ENCODE data around the gene S100A6. TPM values are rescaled to one million over a fixed set of nuclear protein-coding genes. Genes with fewer than 3 reads are reported as not detected.

The S100A6 gene
- total and polyA plus RNA-seq, 4 donors: 165 to 10,136 (median 2,002) TPM

DNA sequence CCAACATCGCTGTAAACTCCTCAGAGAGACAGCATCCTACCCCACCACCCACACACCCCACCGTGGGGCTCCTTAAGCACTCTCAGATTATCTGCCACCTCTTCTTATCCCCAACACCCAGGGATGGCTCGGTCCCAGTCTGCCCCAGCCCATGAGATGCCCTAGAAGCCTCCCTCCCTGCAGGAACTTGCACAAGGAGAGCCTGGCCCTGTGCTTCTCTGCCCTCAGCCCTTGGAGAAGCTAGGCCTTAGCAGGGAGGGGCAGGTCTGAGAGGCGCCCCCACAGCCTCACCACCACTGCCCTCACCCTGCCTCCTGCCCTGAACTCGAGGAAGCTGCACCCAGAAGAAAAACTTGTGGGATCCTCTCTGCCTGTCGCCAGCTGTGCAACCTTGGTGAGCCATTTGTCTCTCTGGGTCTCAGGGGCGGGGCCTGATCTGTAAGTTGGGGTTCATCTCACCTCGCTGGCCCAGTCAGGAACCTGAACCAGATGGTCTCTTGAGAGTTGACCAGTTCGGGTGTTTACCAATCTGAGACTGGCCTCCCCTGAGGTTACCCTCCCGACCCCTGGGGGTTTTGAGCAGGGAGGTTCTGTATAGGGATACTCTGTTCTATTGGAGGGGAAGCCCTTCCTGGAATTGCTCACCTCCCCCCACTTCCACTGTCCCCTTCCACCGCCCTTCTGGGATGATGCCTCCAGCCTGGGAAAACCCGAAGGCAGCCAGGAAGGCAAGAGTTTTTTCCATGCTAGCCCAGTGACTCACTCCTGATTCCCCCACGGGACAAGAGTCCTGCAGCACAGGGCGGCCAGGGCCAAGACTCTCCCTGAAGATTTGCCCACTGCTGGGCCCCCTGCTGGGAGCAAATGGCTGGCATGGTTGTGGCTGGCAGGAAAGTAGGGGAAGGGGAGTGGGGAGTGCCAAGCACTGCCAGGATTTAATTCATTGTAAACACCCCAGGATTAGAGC is 13.2 kb upstream of the S100A6 start, which contains the start of gene S100A3:
Gene S100A3, minus strand, starts transcription at position 537 of the 967 bp plus-strand sequence. CDS start 773 bp downstream, outside the sequence.
- DNase-seq (no peak), ATAC-seq (ENCODE audit: insufficient read depth, low FRiP score) (peak; percentile 9)
- Histone ChIP-seq H3K9me3 (ENCODE audit: control insufficient read depth in 4 of 4, insufficient read depth in 3 of 4, low read length in 3 of 4) (no peaks in the 10 kb centered on the region), H3K4me1 (ENCODE audit: control insufficient read depth in 5 of 5, insufficient read depth in 5 of 5, low read length in 5 of 5) (peaks cover 3 to 67% (median 17%) of the 10 kb centered on the region in 5 donors), H3K27ac (ENCODE audit: low read depth in 1 of 2, low read length in 1 of 2) (peak within 1 kb of the TSS in 1 of 2 donors; percentile 74), H3K9ac (ENCODE audit: insufficient read depth in 1 of 2, low read length in 2 of 2) (no peak within 1 kb of the TSS), H3K27me3 (ENCODE audit: control insufficient read depth in 3 of 3, insufficient read depth in 3 of 3, low read length in 2 of 3) (no peaks in the 10 kb centered on the region), H3K36me3 (ENCODE audit: control insufficient read depth in 4 of 4, insufficient read depth in 4 of 4, low read length in 4 of 4) (no peaks in the 10 kb centered on the region), H3K4me3 (no peak within 1 kb of the TSS)
- 61 to 76% methylated on average over 14 of the region's 14 CpGs for WGBS, 2 donors
- TF ChIP-seq, protein P1, sequence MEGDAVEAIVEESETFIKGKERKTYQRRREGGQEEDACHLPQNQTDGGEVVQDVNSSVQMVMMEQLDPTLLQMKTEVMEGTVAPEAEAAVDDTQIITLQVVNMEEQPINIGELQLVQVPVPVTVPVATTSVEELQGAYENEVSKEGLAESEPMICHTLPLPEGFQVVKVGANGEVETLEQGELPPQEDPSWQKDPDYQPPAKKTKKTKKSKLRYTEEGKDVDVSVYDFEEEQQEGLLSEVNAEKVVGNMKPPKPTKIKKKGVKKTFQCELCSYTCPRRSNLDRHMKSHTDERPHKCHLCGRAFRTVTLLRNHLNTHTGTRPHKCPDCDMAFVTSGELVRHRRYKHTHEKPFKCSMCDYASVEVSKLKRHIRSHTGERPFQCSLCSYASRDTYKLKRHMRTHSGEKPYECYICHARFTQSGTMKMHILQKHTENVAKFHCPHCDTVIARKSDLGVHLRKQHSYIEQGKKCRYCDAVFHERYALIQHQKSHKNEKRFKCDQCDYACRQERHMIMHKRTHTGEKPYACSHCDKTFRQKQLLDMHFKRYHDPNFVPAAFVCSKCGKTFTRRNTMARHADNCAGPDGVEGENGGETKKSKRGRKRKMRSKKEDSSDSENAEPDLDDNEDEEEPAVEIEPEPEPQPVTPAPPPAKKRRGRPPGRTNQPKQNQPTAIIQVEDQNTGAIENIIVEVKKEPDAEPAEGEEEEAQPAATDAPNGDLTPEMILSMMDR (IDR thresholded peaks at IDR 0.05; ENCODE audit: control extremely low read depth, extremely low read depth): no peak

DNA sequence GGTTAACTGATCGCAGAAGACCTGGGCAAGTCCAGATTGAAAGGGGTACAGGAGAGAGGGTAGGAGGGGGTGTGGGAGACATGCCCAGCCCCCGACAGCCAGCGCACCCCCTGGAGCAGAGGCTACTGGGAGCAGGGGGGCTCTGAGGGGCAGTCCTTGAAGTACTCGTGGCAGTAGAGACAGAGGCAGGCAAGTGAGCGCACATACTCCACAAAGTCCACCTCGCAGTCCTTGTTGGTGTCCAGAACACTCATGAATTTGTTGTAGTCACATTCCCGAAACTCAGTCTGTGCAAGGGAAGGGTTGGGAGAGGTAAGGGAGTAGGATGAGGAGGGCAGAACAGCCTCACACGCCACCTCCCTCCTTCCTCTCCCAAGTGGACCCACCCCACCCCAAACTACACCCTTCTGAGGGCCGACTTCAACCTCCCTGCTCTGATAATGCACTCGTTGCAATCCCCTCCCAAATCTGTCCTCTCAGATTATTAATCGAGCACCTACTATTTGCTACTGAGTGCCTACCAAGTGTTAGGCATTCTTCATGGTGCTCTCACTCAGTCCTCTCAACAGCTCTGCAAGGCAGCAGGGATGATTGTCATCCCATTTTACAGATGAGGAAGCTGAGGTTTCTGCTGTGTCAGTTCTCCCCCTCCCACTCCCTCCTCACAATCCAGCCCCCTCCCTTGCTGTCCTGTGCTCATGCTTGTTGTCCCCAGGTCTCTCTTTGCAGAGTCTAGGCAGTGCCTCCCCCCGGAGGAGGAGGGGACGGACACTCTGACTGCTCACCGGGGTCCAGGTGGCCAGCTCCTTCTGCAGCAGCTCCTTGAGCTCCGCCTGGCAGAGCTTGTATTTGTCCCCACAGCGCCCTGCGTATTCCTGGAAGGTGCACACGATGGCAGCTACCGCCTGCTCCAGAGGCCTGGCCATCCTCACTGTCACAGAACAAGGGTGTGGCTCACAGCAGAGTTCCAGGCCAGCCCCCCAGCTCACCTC is 12.1 kb upstream of the S100A6 start:
- Histone ChIP-seq H3K9ac (ENCODE audit: insufficient read depth in 1 of 2, low read length in 2 of 2) (no peak overlapping the region), H3K4me1 (ENCODE audit: control insufficient read depth in 5 of 5, insufficient read depth in 5 of 5, low read length in 5 of 5) (peaks cover 3 to 63% (median 17%) of the 10 kb centered on the region in 5 donors), H3K27ac (ENCODE audit: low read depth in 1 of 2, low read length in 1 of 2) (peak overlapping the region in 1 of 2 donors; percentile 51), H3K36me3 (ENCODE audit: control insufficient read depth in 4 of 4, insufficient read depth in 4 of 4, low read length in 4 of 4) (peaks cover 0 to 3% (median 0%) of the 10 kb centered on the region in 4 donors), H3K4me3 (no peak overlapping the region), H3K9me3 (ENCODE audit: control insufficient read depth in 4 of 4, insufficient read depth in 3 of 4, low read length in 3 of 4) (no peaks in the 10 kb centered on the region), H3K27me3 (ENCODE audit: control insufficient read depth in 3 of 3, insufficient read depth in 3 of 3, low read length in 2 of 3) (no peaks in the 10 kb centered on the region)
- 85 to 94% methylated on average over 19 of the region's 19 CpGs for WGBS, 2 donors
- ATAC-seq (ENCODE audit: insufficient read depth, low FRiP score) (no peak), DNase-seq (no peak)
- TF ChIP-seq, protein P1 (IDR thresholded peaks at IDR 0.05; ENCODE audit: control extremely low read depth, extremely low read depth): no peak

DNA sequence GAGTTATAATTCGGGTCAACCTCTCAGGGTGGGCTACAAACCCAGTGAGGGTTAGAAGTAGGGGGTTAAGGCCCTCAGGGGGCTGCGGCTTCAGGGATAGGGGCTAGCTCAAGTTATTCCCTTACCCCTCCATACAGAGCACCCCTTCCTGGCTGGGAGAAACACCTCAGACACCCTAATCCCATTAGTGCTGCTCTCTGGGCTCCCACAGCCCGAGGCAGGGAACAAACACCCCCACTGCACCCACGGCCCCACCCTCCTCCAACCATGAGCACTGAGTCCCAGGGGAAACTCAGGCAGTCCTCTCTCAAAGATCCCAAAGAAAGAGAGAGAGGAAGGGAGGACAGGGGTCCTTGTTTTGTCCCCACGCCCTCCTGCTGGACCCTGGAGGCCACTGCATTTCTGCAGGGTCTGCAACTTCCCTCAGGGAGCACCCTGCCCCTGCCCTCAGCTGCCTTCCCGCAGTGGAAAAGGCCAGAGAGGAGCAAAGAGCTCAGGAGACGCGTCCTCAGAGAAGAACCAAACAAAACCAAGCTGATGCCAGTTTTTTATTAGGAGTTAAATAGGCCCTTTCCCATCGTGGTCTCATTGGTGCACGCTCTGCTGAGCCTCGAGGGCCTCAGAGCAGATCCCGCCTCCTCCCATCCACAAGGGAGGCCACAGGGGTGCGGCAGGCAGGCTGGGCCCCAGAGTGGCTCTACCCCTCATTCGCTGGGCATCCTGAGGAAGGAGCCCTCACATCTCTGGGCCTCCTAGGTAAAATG is 11.2 kb upstream of the S100A6 start:
- no peaks in the 10 kb centered on the region for H3K9me3 ChIP-seq (ENCODE audit: control insufficient read depth in 4 of 4, insufficient read depth in 3 of 4, low read length in 3 of 4)
- H3K27ac ChIP-seq (ENCODE audit: low read depth in 1 of 2, low read length in 1 of 2): peak overlapping the region in 1 of 2 donors; percentile 51
- H3K27me3 ChIP-seq (ENCODE audit: control insufficient read depth in 3 of 3, insufficient read depth in 3 of 3, low read length in 2 of 3): no peaks in the 10 kb centered on the region
- peaks cover 3 to 67% (median 17%) of the 10 kb centered on the region in 5 donors for H3K4me1 ChIP-seq (ENCODE audit: control insufficient read depth in 5 of 5, insufficient read depth in 5 of 5, low read length in 5 of 5)
- ATAC-seq (ENCODE audit: insufficient read depth, low FRiP score) (no peak), DNase-seq (no peak)
- no peak overlapping the region for H3K9ac ChIP-seq (ENCODE audit: insufficient read depth in 1 of 2, low read length in 2 of 2)
- TF ChIP-seq, protein P1 (IDR thresholded peaks at IDR 0.05; ENCODE audit: control extremely low read depth, extremely low read depth): no peak
- 78 to 85% methylated on average over 14 of the region's 14 CpGs for WGBS, 2 donors
- no peak overlapping the region for H3K4me3 ChIP-seq
- H3K36me3 ChIP-seq (ENCODE audit: control insufficient read depth in 4 of 4, insufficient read depth in 4 of 4, low read length in 4 of 4): peaks cover 0 to 3% (median 0%) of the 10 kb centered on the region in 4 donors
